B cell (primary cell): Measurements from ENCODE around the gene DHX9. TPM values are rescaled to one million over a fixed set of nuclear protein-coding genes. Genes with fewer than 3 reads are reported as not detected.

Experiments
- ATAC-seq: fragments of 200-7000 bp; cut with Tn5 transposase; one replicate; pipeline ENCODE4 v1.10.0; 2021; ENCODE audit warnings: low read depth, mild to moderate bottlenecking, moderate number of reproducible peaks, moderate library complexity
- CTCF ChIA-PET: fragments of 350-600 bp; sonication (Branson Sonifier 250); formaldehyde crosslinking; loops from one replicate; lab custom pipeline; 2021; ENCODE audit warnings: antibody characterized with exemption, inconsistent platforms; lab: Charles Lee
- POLR2A ChIA-PET: fragments of 350-600 bp; sonication (Branson Sonifier 250); formaldehyde crosslinking; loops from one replicate; lab custom pipeline; 2021; ENCODE audit warnings: antibody characterized with exemption; lab: Charles Lee
- DNase-seq: peaks from one replicate; pipeline ENCODE4 v3.0.0; 2013
- H2AFZ ChIP-seq: 2 replicates; pipeline ENCODE4 v1.6.1; 2012; ENCODE audit warnings: mild to moderate bottlenecking, low read depth, low read length; ENCODE audit not compliant: insufficient read depth, poor library complexity, severe bottlenecking
- H3K27ac ChIP-seq, 2 donors: 1 replicate in 1 of 2; 2 replicates in 1 of 2; pipeline ENCODE4 v1.5.1; 2012 to 2013; ENCODE audit warnings: low read length in 2 of 2, mild to moderate bottlenecking in 2 of 2, moderate library complexity in 1 of 2
- H3K27me3 ChIP-seq, 4 experiments: fragments of 200-600 bp in 1 of 4; sonication (generic) in 1 of 4; replicated peaks in 1 of 4; 1 replicate in 2 of 4; 2 replicates in 2 of 4; pipeline versions ENCODE4 v1.6.1 to v1.7.0; 2013 to 2016; ENCODE audit warnings: low read length in 3 of 4, mild to moderate bottlenecking in 2 of 4, mixed read lengths in 1 of 4, moderate library complexity in 1 of 4; ENCODE audit not compliant: insufficient read depth in 4 of 4, control insufficient read depth in 3 of 4; ENCODE audit errors: control extremely low read depth in 1 of 4
- H3K36me3 ChIP-seq, 2 experiments: replicated peaks in 1 of 2; 1 replicate in 1 of 2; 2 replicates in 1 of 2; pipeline versions ENCODE4 v1.6.1 to v1.7.1; 2013; ENCODE audit warnings: low read length in 1 of 2; ENCODE audit not compliant: insufficient read depth in 2 of 2, control insufficient read depth in 1 of 2; ENCODE audit errors: control extremely low read depth in 1 of 2, extremely low read depth in 1 of 2
- H3K4me1 ChIP-seq, 2 donors: fragments of 200-600 bp in 1 of 2; sonication (generic) in 1 of 2; 1 replicate in 1 of 2; 2 replicates in 1 of 2; pipeline versions ENCODE4 v1.5.1 to v1.6.1; 2013 to 2017; ENCODE audit warnings: low read length in 2 of 2; ENCODE audit not compliant: control insufficient read depth in 2 of 2, insufficient read depth in 2 of 2
- H3K4me2 ChIP-seq: replicated peaks from 2 replicates; pipeline ENCODE3; 2012; ENCODE audit warnings: mild to moderate bottlenecking, low read depth, low read length; ENCODE audit not compliant: poor library complexity, severe bottlenecking
- H3K4me3 ChIP-seq, 5 experiments: fragments of 200-600 bp in 1 of 5; sonication (generic) in 1 of 5; 1 replicate in 3 of 5; 2 replicates in 2 of 5; pipeline versions ENCODE4 v1.5.1 to v1.7.0; 2011 to 2016; ENCODE audit warnings: low read length in 4 of 5, mild to moderate bottlenecking in 4 of 5, low read depth in 2 of 5, control low read depth in 1 of 5, moderate library complexity in 1 of 5; ENCODE audit not compliant: insufficient read depth in 1 of 5; ENCODE audit errors: control extremely low read depth in 1 of 5, extremely low read depth in 1 of 5
- H3K79me2 ChIP-seq: fragments of 200-600 bp; sonication (generic); one replicate; pipeline ENCODE4 v1.6.0; 2016; ENCODE audit warnings: low read length; ENCODE audit not compliant: control insufficient read depth, insufficient read depth
- H3K9ac ChIP-seq: fragments of 200-600 bp; sonication (generic); 2 replicates; pipeline ENCODE4 v1.6.1; 2017; ENCODE audit warnings: mild to moderate bottlenecking, low read length, moderate library complexity
- H3K9me3 ChIP-seq, 3 donors: one replicate each; pipeline versions ENCODE4 v1.6.1 to v1.7.1; 2013; ENCODE audit warnings: low read length in 2 of 3; ENCODE audit not compliant: control insufficient read depth in 2 of 3, insufficient read depth in 1 of 3; ENCODE audit errors: control extremely low read depth in 1 of 3
- H4K20me1 ChIP-seq: 2 replicates; pipeline ENCODE4 v1.6.0; 2012; ENCODE audit warnings: mild to moderate bottlenecking, low read length; ENCODE audit not compliant: insufficient read depth, control insufficient read depth, poor library complexity, severe bottlenecking
- H3K27ac Mint-ChIP-seq: one replicate; pipeline ENCODE4 v1.8.0; 2021; ENCODE audit warnings: mixed read lengths
- H3K27me3 Mint-ChIP-seq: one replicate; pipeline ENCODE4 v1.8.0; 2021; ENCODE audit warnings: mixed read lengths
- H3K4me1 Mint-ChIP-seq: one replicate; pipeline ENCODE4 v1.8.0; 2021; ENCODE audit warnings: mixed read lengths
- H3K4me3 Mint-ChIP-seq: one replicate; pipeline ENCODE4 v1.8.0; 2021; ENCODE audit warnings: mixed read lengths
- H3K9me3 Mint-ChIP-seq: one replicate; pipeline ENCODE4 v1.8.0; 2022; ENCODE audit warnings: mixed read lengths; ENCODE audit not compliant: insufficient read depth
- CTCF ChIP-seq: fragments of 200-600 bp; IDR thresholded peaks from one replicate; pipeline ENCODE4 v1.8.0; 2022; ENCODE audit warnings: antibody characterized with exemption, mild to moderate bottlenecking
- EZH2 ChIP-seq: IDR thresholded peaks from 2 replicates; pipeline ENCODE4 v1.6.1; 2012; ENCODE audit warnings: borderline replicate concordance, low read depth, mild to moderate bottlenecking, moderate library complexity, low read length; ENCODE audit not compliant: insufficient read depth, poor library complexity, severe bottlenecking
- intact Hi-C: fragments of 100-400 bp; cut with micrococcal nuclease; formaldehyde crosslinking; loops from one replicate; pipeline ENCODE4 v1.10.0; 2022
- polyA plus RNA-seq: library from polyadenylated mRNA; depleted of rRNA; stranded (reverse); fragments of >200 nt; gene quantifications from 2 replicates; pipeline ENCODE4 v1.2.3, GENCODE V29; 2012
- total RNA-seq, 2 donors: library from RNA; stranded (reverse); fragments of 120-200 nt in 1 of 2; gene quantifications; 1 replicate in 1 of 2; 2 replicates in 1 of 2; pipeline versions ENCODE4 v1.2.3 to v1.2.4, GENCODE V29; 2013 to 2022

DHX9 gene
- total and polyA plus RNA-seq, 2 donors (not counting 1 experiment from before 2014, with no cell fraction given): 70.6 to 213 TPM

GRCh38 chr1:182935716-182936115 is 96.6 kb downstream of the DHX9 start:
- H3K9me3 Mint-ChIP-seq: peaks cover 5% of the 10 kb centered on the region
- Histone ChIP-seq H2AFZ (no peak overlapping the region), H3K79me2 (no peaks in the 10 kb centered on the region), H3K4me1 (no peaks in the 10 kb centered on the region), H3K9ac (no peak overlapping the region), H3K27me3 (peaks cover 0 to 6% (median 0%) of the 10 kb centered on the region in 4 experiments), H3K27ac (no peak overlapping the region), H3K4me2 (no peak overlapping the region), H3K9me3 (peaks cover 0 to 1% (median 0%) of the 10 kb centered on the region in 3 donors), H3K36me3 (no peaks in the 10 kb centered on the region), H3K4me3 (no peak overlapping the region), H4K20me1 (no peaks in the 10 kb centered on the region)
- ChIA-PET POLR2A (no interaction called here), CTCF (no interaction called here)
- TF ChIP-seq CTCF (no peak), EZH2 (no peak)
- intact Hi-C loops: no loop called here
- ATAC-seq (no peak), DNase-seq (no peak)
- H3K4me3 Mint-ChIP-seq: no peak overlapping the region
- no peaks in the 10 kb centered on the region for H3K4me1 Mint-ChIP-seq
- H3K27ac Mint-ChIP-seq: no peak overlapping the region
- peaks cover 28% of the 10 kb centered on the region for H3K27me3 Mint-ChIP-seq

Other genes with a start within 250 kb of the DHX9 start
- 3.1 and 3.3 TPM in 2 replicates for gene RGS16, start 235.0 kb upstream of the DHX9 start, total RNA-seq
- gene RGS16, start 235.0 kb upstream of the DHX9 start, polyA plus RNA-seq: 11.4 and 18.3 TPM in 2 replicates
- gene RGS8, start 154.8 kb upstream of the DHX9 start, total RNA-seq: not detected in 2 replicates
- not detected in 2 replicates for gene RGS8, start 154.8 kb upstream of the DHX9 start, polyA plus RNA-seq
- 3.4 and 5.9 TPM in 2 replicates for gene NPL, start 49.6 kb upstream of the DHX9 start, total RNA-seq
- 2.7 and 3.4 TPM in 2 replicates for gene NPL, start 49.6 kb upstream of the DHX9 start, polyA plus RNA-seq
- not detected in 2 replicates for gene SHCBP1L, start 113.8 kb downstream of the DHX9 start, total RNA-seq
- not detected in 2 replicates for gene SHCBP1L, start 113.8 kb downstream of the DHX9 start, polyA plus RNA-seq
- 27.0 and 34.0 TPM in 2 replicates for gene LAMC1, start 184.1 kb downstream of the DHX9 start, total RNA-seq
- gene LAMC1, start 184.1 kb downstream of the DHX9 start, polyA plus RNA-seq: 11.5 and 22.1 TPM in 2 replicates